GM18861 (cell line): ENCODE measurements around the gene RRN3.
"Not testable (repeated sequence)": the region's sequence is repeated elsewhere in the genome, so short reads cannot be mapped to it uniquely, and the experiment has no call there.

Source experiments
- ATAC-seq: cut with Tn5 transposase; IDR thresholded peaks from one replicate; pipeline ENCODE4 v1.9.1; 2021; ENCODE audit not compliant: unreplicated experiment

The RRN3 gene

GRCh38 chr16:15029749-15030148, 64.3 kb downstream of the RRN3 start:
- not testable (repeated sequence) for ATAC-seq

GRCh38 chr16:15028801-15029698, 65.0 kb downstream of the RRN3 start:
- not testable (repeated sequence) for ATAC-seq

DNA sequence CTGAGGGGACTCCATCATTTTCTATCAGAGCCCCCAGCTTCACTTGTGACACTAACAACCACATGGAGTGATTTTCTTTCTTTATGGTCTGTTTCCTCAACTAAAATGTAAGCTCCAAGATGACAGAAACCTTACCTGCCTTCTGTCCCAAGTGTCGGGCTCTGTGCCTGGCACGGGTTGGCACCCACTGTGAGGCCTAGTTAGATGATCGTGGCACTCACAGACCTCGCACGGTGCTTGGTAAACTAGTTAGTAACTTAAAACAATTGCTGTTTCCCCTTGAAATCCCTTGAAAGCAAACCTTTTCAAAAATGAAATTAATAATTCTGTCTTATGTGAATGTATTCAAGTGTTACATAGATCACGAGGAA, 65.7 kb downstream of the RRN3 start:
- ATAC-seq = not testable (repeated sequence)

GRCh38 chr16:15027503-15028344, 66.3 kb downstream of the RRN3 start:
- not testable (repeated sequence) for ATAC-seq

DNA sequence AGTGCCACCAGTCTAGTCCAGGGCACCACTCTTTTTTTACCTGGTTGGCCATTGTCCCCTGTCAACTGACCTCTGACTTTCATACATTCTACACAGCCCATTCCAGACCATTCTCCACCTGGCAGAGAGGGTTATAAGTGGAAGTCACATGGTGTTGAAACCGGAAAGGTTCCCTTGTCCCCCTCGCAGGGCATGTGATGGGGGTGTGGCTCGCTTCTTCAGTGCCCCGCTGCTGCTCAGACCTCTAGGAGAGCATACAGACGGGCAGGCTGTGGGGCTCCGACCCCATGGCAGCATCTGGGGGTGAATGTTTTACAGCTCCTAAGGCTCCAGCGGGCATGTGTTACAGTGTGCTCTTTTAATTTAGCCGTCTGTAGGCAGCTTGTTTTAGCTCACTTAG, 67.0 kb downstream of the RRN3 start:
- ATAC-seq = not testable (repeated sequence)

DNA sequence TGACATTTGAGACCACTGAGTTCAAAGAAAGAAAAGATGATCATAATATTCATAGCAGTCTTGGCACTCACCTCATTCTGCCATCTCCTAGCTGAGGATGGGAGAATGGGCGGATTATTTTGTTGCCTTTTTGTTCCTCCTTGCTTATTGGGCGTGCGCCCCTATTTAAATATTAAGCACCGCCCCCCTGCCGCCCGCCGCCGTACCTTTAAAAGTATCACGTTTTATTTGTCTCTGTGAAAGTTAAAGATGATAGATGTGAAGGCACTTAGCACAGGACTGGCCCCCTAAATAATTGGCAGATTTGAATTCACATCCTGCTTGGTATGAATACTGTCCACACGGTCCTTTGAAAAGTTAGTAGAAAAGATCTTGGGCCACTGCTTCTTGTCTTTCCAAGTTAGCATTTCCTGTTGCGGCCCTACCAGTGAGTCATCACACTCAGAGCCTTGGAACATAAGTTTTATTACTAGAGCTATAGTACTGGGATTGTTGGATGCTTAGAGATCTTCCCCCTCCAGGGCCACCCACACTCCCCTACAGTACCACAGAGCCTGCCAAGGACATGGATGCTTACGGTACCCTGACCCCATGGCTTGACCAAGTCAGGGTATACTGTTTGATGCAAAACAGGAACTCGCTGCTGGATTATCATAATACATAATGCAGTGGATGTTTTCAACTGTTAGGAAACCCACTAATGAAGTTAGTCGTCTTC, 68.7 kb downstream of the RRN3 start:
- ATAC-seq = not testable (repeated sequence)

GRCh38 chr16:15024858-15025199, 69.2 kb downstream of the RRN3 start:
- not testable (repeated sequence) for ATAC-seq

GRCh38 chr16:15023381-15024077, 70.5 kb downstream of the RRN3 start:
- not testable (repeated sequence) for ATAC-seq

- peak; percentile 97 for ATAC-seq
Measured at GRCh38 chr16:15022194-15022593, 71.9 kb downstream of the RRN3 start.

GRCh38 chr16:15021429-15021828, 72.6 kb downstream of the RRN3 start:
- ATAC-seq = not testable (repeated sequence)

GRCh38 chr16:15016951-15017580, 77.0 kb downstream of the RRN3 start:
- ATAC-seq = not testable (repeated sequence)

DNA sequence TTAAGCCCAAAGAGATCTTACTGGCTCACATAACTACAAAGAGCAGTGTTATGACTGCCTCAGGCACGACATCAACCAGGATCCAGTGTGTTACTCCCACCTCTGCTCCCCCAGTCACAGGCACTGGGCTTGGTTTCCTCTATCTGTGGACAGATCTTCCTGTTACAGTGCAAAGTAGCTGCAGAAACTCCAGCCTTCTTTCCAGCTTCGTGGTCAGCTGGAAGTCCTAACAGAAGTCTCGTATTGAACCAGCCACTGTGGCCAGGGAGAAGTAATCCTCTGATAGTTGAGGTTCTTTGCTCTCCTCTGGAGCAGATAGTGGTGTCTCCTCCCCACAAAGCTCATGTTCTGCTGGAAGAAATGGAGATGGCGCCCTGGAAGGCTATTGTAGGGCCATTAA, 77.7 kb downstream of the RRN3 start:
- not testable (repeated sequence) for ATAC-seq

GRCh38 chr16:15015671-15016070, 78.4 kb downstream of the RRN3 start:
- ATAC-seq = not testable (repeated sequence)

GRCh38 chr16:15012941-15013340, 81.1 kb downstream of the RRN3 start:
- ATAC-seq = not testable (repeated sequence)
